OCI-LY1 (cell line): ENCODE results near the gene PGAM5.

ENCODE experiments used
- H2AFZ ChIP-seq: fragments of 200-600 bp; sonication (generic), shearing (Covaris generic); 2 replicates; pipeline ENCODE4 v1.6.0; 2014; ENCODE audit warnings: antibody characterized with exemption, mild to moderate bottlenecking, low read length
- H3F3A ChIP-seq: fragments of 200-600 bp; sonication (generic), shearing (Covaris generic); 2 replicates; pipeline ENCODE4 v1.6.0; 2014; ENCODE audit warnings: mild to moderate bottlenecking, antibody characterized with exemption, low read length, moderate library complexity; ENCODE audit not compliant: insufficient read depth
- H3K27ac ChIP-seq: fragments of 200-600 bp; sonication (generic); 2 replicates; pipeline ENCODE4 v1.5.1; 2014; ENCODE audit warnings: low read length, mixed run types, mild to moderate bottlenecking, low read depth; ENCODE audit not compliant: poor library complexity, severe bottlenecking
- H3K27me3 ChIP-seq: fragments of 200-600 bp; sonication (generic); 2 replicates; pipeline ENCODE4 v1.6.0; 2014; ENCODE audit warnings: antibody characterized with exemption, mild to moderate bottlenecking, low read length, moderate library complexity; ENCODE audit not compliant: insufficient read depth
- H3K36me3 ChIP-seq: fragments of 200-600 bp; sonication (generic); 2 replicates; pipeline ENCODE4 v1.6.1; 2014; ENCODE audit warnings: mild to moderate bottlenecking, antibody characterized with exemption, low read length, moderate library complexity, mixed read lengths; ENCODE audit not compliant: insufficient read depth
- H3K4me1 ChIP-seq: fragments of 200-600 bp; sonication (generic); 2 replicates; pipeline ENCODE4 v1.5.1; 2014; ENCODE audit warnings: mild to moderate bottlenecking, low read length, moderate library complexity; ENCODE audit not compliant: insufficient read depth, severe bottlenecking
- H3K4me2 ChIP-seq: fragments of 200-600 bp; sonication (generic), shearing (Covaris generic); 2 replicates; pipeline ENCODE4 v1.6.1; 2014; ENCODE audit warnings: low read length
- H3K4me3 ChIP-seq: fragments of 200-600 bp; sonication (generic); 2 replicates; pipeline ENCODE4 v1.5.1; 2014; ENCODE audit warnings: low read length, low read depth, mild to moderate bottlenecking, mixed read lengths; ENCODE audit not compliant: poor library complexity, severe bottlenecking
- H3K79me2 ChIP-seq: fragments of 200-600 bp; shearing (Covaris generic); 2 replicates; pipeline ENCODE4 v1.6.1; 2016; ENCODE audit warnings: mixed run types, low read length, mixed read lengths; ENCODE audit not compliant: insufficient read depth
- H3K9ac ChIP-seq: fragments of 200-600 bp; sonication (generic), shearing (Covaris generic); 2 replicates; pipeline ENCODE4 v1.6.1; 2014; ENCODE audit warnings: mild to moderate bottlenecking, low read length, mixed read lengths
- H3K9me2 ChIP-seq: fragments of 200-600 bp; sonication (generic), shearing (Covaris generic); 2 replicates; pipeline ENCODE4 v1.6.1; 2014; ENCODE audit warnings: low read depth, mild to moderate bottlenecking, low read length, mixed read lengths
- H3K9me3 ChIP-seq: fragments of 200-600 bp; shearing (Covaris generic); 2 replicates; pipeline ENCODE4 v1.6.1; 2014; ENCODE audit warnings: low read length, mixed read lengths
- H4K20me1 ChIP-seq: fragments of 200-600 bp; sonication (generic), shearing (Covaris generic); 2 replicates; pipeline ENCODE4 v1.6.0; 2016; ENCODE audit warnings: mild to moderate bottlenecking, low read length; ENCODE audit not compliant: insufficient read depth
- CTCF ChIP-seq: fragments of 200-600 bp; sonication (generic), shearing (Covaris generic); IDR thresholded peaks from 2 replicates; pipeline ENCODE4 v1.5.1; 2017; ENCODE audit warnings: mild to moderate bottlenecking, antibody characterized with exemption, low read length, moderate library complexity, mixed read lengths
- EZH2 ChIP-seq: fragments of 200-600 bp; sonication (generic), shearing (Covaris generic); IDR thresholded peaks from 2 replicates; pipeline ENCODE4 v1.8.0; 2017; ENCODE audit warnings: borderline replicate concordance, mixed run types, mild to moderate bottlenecking, antibody characterized with exemption, low read length, moderate library complexity, mixed read lengths

The PGAM5 gene

GRCh38 chr12:132730353-132730752 is 19.7 kb downstream of the PGAM5 start:
- Histone ChIP-seq H3K9ac (no peak overlapping the region), H3K4me3 (no peak overlapping the region), H3K36me3 (peaks cover 96% of the 10 kb centered on the region), H3K9me2 (no peaks in the 10 kb centered on the region), H4K20me1 (no peaks in the 10 kb centered on the region), H3K9me3 (no peaks in the 10 kb centered on the region), H3K4me2 (no peak overlapping the region), H3K27me3 (no peaks in the 10 kb centered on the region), H3K4me1 (no peaks in the 10 kb centered on the region), H3K79me2 (no peaks in the 10 kb centered on the region), H3F3A (0 out of 2 replicates have a peak, but pooled peaks cover 11% of the 10 kb centered on the region), H3K27ac (no peak overlapping the region), H2AFZ (no peak overlapping the region)
- TF ChIP-seq EZH2 (no peak), CTCF (no peak)

GRCh38 chr12:132731574-132731973 is 20.9 kb downstream of the PGAM5 start:
- H3K36me3 ChIP-seq = peaks cover 94% of the 10 kb centered on the region
- H3K9me2 ChIP-seq = no peaks in the 10 kb centered on the region
- H3K27ac ChIP-seq = no peak overlapping the region
- H3K9me3 ChIP-seq = no peaks in the 10 kb centered on the region
- H3K4me1 ChIP-seq = no peaks in the 10 kb centered on the region
- H3F3A ChIP-seq = 0 out of 2 replicates have a peak, but pooled peaks cover 1% of the 10 kb centered on the region
- H2AFZ ChIP-seq = no peak overlapping the region
- TF ChIP-seq EZH2 (no peak), CTCF (no peak)
- H4K20me1 ChIP-seq = no peaks in the 10 kb centered on the region
- no peaks in the 10 kb centered on the region for H3K27me3 ChIP-seq
- no peak overlapping the region for H3K4me3 ChIP-seq
- no peaks in the 10 kb centered on the region for H3K79me2 ChIP-seq
- H3K4me2 ChIP-seq = no peak overlapping the region
- no peak overlapping the region for H3K9ac ChIP-seq

GRCh38 chr12:132734206-132734605 is 23.6 kb downstream of the PGAM5 start:
- Histone ChIP-seq H3K36me3 (peaks cover 94% of the 10 kb centered on the region), H2AFZ (no peak overlapping the region), H3K4me2 (no peak overlapping the region), H4K20me1 (no peaks in the 10 kb centered on the region), H3K4me3 (no peak overlapping the region), H3K9ac (no peak overlapping the region), H3K4me1 (no peaks in the 10 kb centered on the region), H3K27ac (no peak overlapping the region), H3F3A (no peaks in the 10 kb centered on the region), H3K27me3 (no peaks in the 10 kb centered on the region), H3K79me2 (no peaks in the 10 kb centered on the region), H3K9me2 (no peaks in the 10 kb centered on the region), H3K9me3 (no peaks in the 10 kb centered on the region)
- TF ChIP-seq EZH2 (no peak), CTCF (no peak)
